Neural cell (in vitro differentiated cells): ENCODE data around the gene TBCEL. TPM values are rescaled to one million over a fixed set of nuclear protein-coding genes. Genes with fewer than 3 reads are reported as not detected.

ENCODE experiments used
- H2AFZ ChIP-seq: fragments of 200-600, 300-800 bp; sonication (generic), shearing (Covaris generic); 2 replicates; pipeline ENCODE4 v1.6.0; 2014; ENCODE audit warnings: low read depth, mild to moderate bottlenecking, antibody characterized with exemption, low read length, moderate library complexity
- H3F3A ChIP-seq: fragments of 200-600 bp; shearing (Covaris generic); 2 replicates; pipeline ENCODE4 v1.6.1; 2016; ENCODE audit warnings: mild to moderate bottlenecking, moderate library complexity, mixed read lengths, antibody characterized with exemption, low read length; ENCODE audit not compliant: insufficient read depth, poor library complexity, severe bottlenecking
- H3K27ac ChIP-seq: fragments of 200-600, 300-800 bp; sonication (generic), shearing (Covaris generic); 2 replicates; pipeline ENCODE4 v1.5.1; 2014; ENCODE audit warnings: mild to moderate bottlenecking, low read length, moderate library complexity
- H3K27me3 ChIP-seq: fragments of 300-800, 200-600 bp; sonication (generic), shearing (Covaris generic); 2 replicates; pipeline ENCODE4 v1.6.0; 2014; ENCODE audit warnings: mild to moderate bottlenecking, low read depth, low read length, moderate library complexity; ENCODE audit not compliant: insufficient read depth
- H3K36me3 ChIP-seq: fragments of 300-800, 200-600 bp; sonication (generic), shearing (Covaris generic); 2 replicates; pipeline ENCODE4 v1.5.1; 2014; ENCODE audit warnings: mild to moderate bottlenecking, antibody characterized with exemption, low read length, moderate library complexity; ENCODE audit not compliant: insufficient read depth
- H3K4me2 ChIP-seq: fragments of 300-800, 200-600 bp; sonication (generic), shearing (Covaris generic); 2 replicates; pipeline ENCODE4 v1.6.0; 2014; ENCODE audit warnings: mild to moderate bottlenecking, low read length
- H3K4me3 ChIP-seq: fragments of 300-800, 200-600 bp; sonication (generic), shearing (Covaris generic); 2 replicates; pipeline ENCODE4 v1.5.1; 2014; ENCODE audit warnings: mild to moderate bottlenecking, low read length, moderate library complexity
- H3K79me2 ChIP-seq: fragments of 200-600 bp; shearing (Covaris generic); replicated peaks from 2 replicates; pipeline ENCODE4 v1.6.0; 2014; ENCODE audit warnings: mild to moderate bottlenecking, low read length, moderate library complexity; ENCODE audit not compliant: insufficient read depth
- H3K9ac ChIP-seq: fragments of 300-800, 200-600 bp; sonication (generic), shearing (Covaris generic); 2 replicates; pipeline ENCODE4 v1.6.1; 2016; ENCODE audit warnings: mild to moderate bottlenecking, low read length, mixed read lengths
- H3K9me2 ChIP-seq: fragments of 200-600 bp; shearing (Covaris generic); 2 replicates; pipeline ENCODE4 v1.6.1; 2016; ENCODE audit warnings: mild to moderate bottlenecking, low read length, mixed read lengths; ENCODE audit not compliant: insufficient read depth
- H3K9me3 ChIP-seq: fragments of 200-600, 300-800 bp; sonication (generic), shearing (Covaris generic); 2 replicates; pipeline ENCODE4 v1.6.1; 2016; ENCODE audit warnings: mild to moderate bottlenecking, mixed run types, low read length, moderate library complexity, mixed read lengths
- H4K20me1 ChIP-seq: fragments of 200-600 bp; shearing (Covaris generic); 2 replicates; pipeline ENCODE4 v1.6.1; 2016; ENCODE audit warnings: mild to moderate bottlenecking, mixed run types; ENCODE audit not compliant: insufficient read depth
- CTCF ChIP-seq: fragments of 450-650 bp; IDR thresholded peaks from 2 replicates; pipeline ENCODE4 v1.5.1; 2014; ENCODE audit warnings: antibody characterized with exemption, mild to moderate bottlenecking, moderate library complexity; ENCODE audit not compliant: poor library complexity, severe bottlenecking
- EP300 ChIP-seq: fragments of 450-650 bp; conservative IDR thresholded peaks from 2 replicates; pipeline ENCODE4 v1.6.1; 2014; ENCODE audit warnings: antibody characterized with exemption, mild to moderate bottlenecking, moderate library complexity; ENCODE audit not compliant: poor library complexity, severe bottlenecking
- EZH2 ChIP-seq: fragments of 200-600, 300-800 bp; shearing (Covaris generic), sonication (generic); IDR thresholded peaks from 2 replicates; pipeline ENCODE4 v1.6.1; 2014; ENCODE audit warnings: antibody characterized with exemption, low read length, borderline replicate concordance, mild to moderate bottlenecking; ENCODE audit not compliant: insufficient read depth, poor library complexity, severe bottlenecking
- MXI1 ChIP-seq: fragments of 450-650 bp; conservative IDR thresholded peaks from 2 replicates; pipeline ENCODE4 v1.6.1; 2014; ENCODE audit warnings: antibody characterized with exemption, mild to moderate bottlenecking; ENCODE audit not compliant: poor library complexity, severe bottlenecking
- POLR2AphosphoS5 ChIP-seq: IDR thresholded peaks from 2 replicates; pipeline ENCODE4 v1.6.1; 2012
- RAD21 ChIP-seq: fragments of 450-650 bp; conservative IDR thresholded peaks from 2 replicates; pipeline ENCODE4 v1.6.1; 2014; ENCODE audit warnings: antibody characterized with exemption, mild to moderate bottlenecking, moderate library complexity
- REST ChIP-seq: IDR thresholded peaks from 2 replicates; pipeline ENCODE4 v1.6.1; 2012; ENCODE audit warnings: borderline replicate concordance
- SMC3 ChIP-seq: fragments of 450-650 bp; conservative IDR thresholded peaks from 2 replicates; pipeline ENCODE4 v1.6.1; 2014; ENCODE audit warnings: antibody characterized with exemption, mild to moderate bottlenecking, moderate library complexity; ENCODE audit not compliant: poor library complexity
- TAF1 ChIP-seq: IDR thresholded peaks from 2 replicates; pipeline ENCODE4 v1.6.1; 2012; ENCODE audit warnings: low read depth
- polyA plus RNA-seq: library from polyadenylated mRNA; depleted of rRNA; stranded (reverse); fragments of >200 nt; gene quantifications from 2 replicates; pipeline ENCODE4 v1.2.3, GENCODE V29; 2014

TBCEL gene
- polyA plus RNA-seq, 1 donor from 2014 or later, result 13.5 TPM

- Histone ChIP-seq H3K9me3 (no peaks in the 10 kb centered on the region), H3K27ac (no peak overlapping the region), H4K20me1 (no peaks in the 10 kb centered on the region), H3K9ac (no peak overlapping the region), H3K4me3 (no peak overlapping the region), H3K27me3 (no peaks in the 10 kb centered on the region), H3K79me2 (peaks cover 17% of the 10 kb centered on the region), H3K36me3 (no peaks in the 10 kb centered on the region), H3K4me2 (no peak overlapping the region), H2AFZ (no peak overlapping the region), H3F3A (no peaks in the 10 kb centered on the region), H3K9me2 (no peaks in the 10 kb centered on the region)
- TF ChIP-seq POLR2AphosphoS5, result no peak
- no peak for TF ChIP-seq RAD21
- no peak for TF ChIP-seq SMC3
- no peak for TF ChIP-seq REST
- TF ChIP-seq TAF1, result no peak
- no peak for TF ChIP-seq EP300
Observed at GRCh38 chr11:121035169-121035755, 11.4 kb downstream of the TBCEL start.

- H2AFZ ChIP-seq, result no peak overlapping the region
Observed at GRCh38 chr11:121035780-121036179, 11.9 kb downstream of the TBCEL start.

GRCh38 chr11:121037016-121037415 is 13.1 kb downstream of the TBCEL start:
- Histone ChIP-seq H3K9me3 (no peaks in the 10 kb centered on the region), H3K79me2 (peaks cover 13% of the 10 kb centered on the region), H2AFZ (no peak overlapping the region), H4K20me1 (no peaks in the 10 kb centered on the region), H3K27ac (no peak overlapping the region), H3K4me2 (no peak overlapping the region), H3K27me3 (no peaks in the 10 kb centered on the region), H3K9ac (no peak overlapping the region), H3F3A (no peaks in the 10 kb centered on the region), H3K36me3 (no peaks in the 10 kb centered on the region), H3K4me3 (no peak overlapping the region), H3K9me2 (no peaks in the 10 kb centered on the region)
- no peak for TF ChIP-seq TAF1
- no peak for TF ChIP-seq CTCF
- TF ChIP-seq REST, result no peak
- TF ChIP-seq EP300, result no peak
- TF ChIP-seq MXI1, result no peak
- no peak for TF ChIP-seq POLR2AphosphoS5
- TF ChIP-seq SMC3, result no peak
- no peak for TF ChIP-seq EZH2

More at GRCh38 chr11:121035780-121036179, 11.9 kb downstream of the TBCEL start:
- Histone ChIP-seq H3K4me2 (no peak overlapping the region), H3K9me2 (no peaks in the 10 kb centered on the region), H3K27ac (no peak overlapping the region), H3K9ac (no peak overlapping the region), H4K20me1 (no peaks in the 10 kb centered on the region), H3K79me2 (peaks cover 21% of the 10 kb centered on the region), H3K4me3 (no peak overlapping the region), H3K36me3 (no peaks in the 10 kb centered on the region), H3F3A (no peaks in the 10 kb centered on the region), H3K27me3 (no peaks in the 10 kb centered on the region), H3K9me3 (no peaks in the 10 kb centered on the region)
- no peak for TF ChIP-seq POLR2AphosphoS5
- no peak for TF ChIP-seq RAD21
- no peak for TF ChIP-seq EP300
- TF ChIP-seq TAF1, result no peak
- TF ChIP-seq SMC3, result no peak
- TF ChIP-seq EZH2, result no peak
